Cortex of kidney (tissue), 1 donor: ENCODE data around the gene PRKN.
"Not testable (repeated sequence)": the region's sequence is repeated elsewhere in the genome, so short reads cannot be mapped to it uniquely, and the experiment has no call there.

Experiments
- DNase-seq: peaks from one replicate; lab custom pipeline; 2025; lab: John Stamatoyannopoulos, UW

Gene PRKN

GRCh38 chr6:161840380-161840779 is 887.2 kb downstream of the PRKN start:
- DNase-seq: no peak

- DNase-seq: no peak
Observed at GRCh38 chr6:161838306-161839035, 889.1 kb downstream of the PRKN start.

- no peak for DNase-seq
Observed at GRCh38 chr6:161837854-161838253, 889.7 kb downstream of the PRKN start.

- DNase-seq: no peak
Observed at GRCh38 chr6:161837449-161837735, 890.2 kb downstream of the PRKN start.

GRCh38 chr6:161836643-161837448 is 890.7 kb downstream of the PRKN start:
- no peak for DNase-seq

GRCh38 chr6:161835500-161836215 is 891.9 kb downstream of the PRKN start:
- DNase-seq: no peak

- DNase-seq: no peak
Observed at GRCh38 chr6:161834426-161834825, 893.1 kb downstream of the PRKN start.

- DNase-seq: no peak
Observed at GRCh38 chr6:161833099-161833860, 894.3 kb downstream of the PRKN start.

- DNase-seq: no peak
Observed at GRCh38 chr6:161832622-161833021, 894.9 kb downstream of the PRKN start.

- no peak for DNase-seq
Observed at GRCh38 chr6:161830866-161831616, 896.5 kb downstream of the PRKN start.

- no peak for DNase-seq
Observed at GRCh38 chr6:161829291-161829729, 898.3 kb downstream of the PRKN start.

- DNase-seq: no peak
Observed at GRCh38 chr6:161828355-161828754, 899.2 kb downstream of the PRKN start.

- DNase-seq: no peak
Observed at GRCh38 chr6:161826512-161826911, 901.1 kb downstream of the PRKN start.

- DNase-seq: not testable (repeated sequence)
Observed at GRCh38 chr6:161822204-161822603, 905.4 kb downstream of the PRKN start.

GRCh38 chr6:161817881-161818280 is 909.7 kb downstream of the PRKN start:
- no peak for DNase-seq

- no peak for DNase-seq
Observed at GRCh38 chr6:161815965-161816364, 911.6 kb downstream of the PRKN start.

GRCh38 chr6:161813156-161813555 is 914.4 kb downstream of the PRKN start:
- DNase-seq: no peak

- no peak for DNase-seq
Observed at GRCh38 chr6:161809971-161810370, 917.6 kb downstream of the PRKN start.

GRCh38 chr6:161804838-161805237 is 922.7 kb downstream of the PRKN start:
- DNase-seq: no peak

- DNase-seq: no peak
Observed at GRCh38 chr6:161803131-161803530, 924.4 kb downstream of the PRKN start.

GRCh38 chr6:161802231-161802630 is 925.3 kb downstream of the PRKN start:
- DNase-seq: no peak
